Activated CD4-positive, alpha-beta T cell treated with anti-CD3 and anti-CD28 coated beads, Interleukin-2, amount 50 U/mL, for 1 hour (primary cell): ENCODE data around the gene RNF214.
"Not testable (repeated sequence)": the region's sequence is repeated elsewhere in the genome, so short reads cannot be mapped to it uniquely, and the experiment has no call there.

Experiments
- DNase-seq: peaks from one replicate; pipeline ENCODE4 v3.0.0-alpha.2; 2020

RNF214 gene

GRCh38 chr11:117319214-117319840 lies 86.9 kb downstream of the RNF214 start:
- DNase-seq = no peak

GRCh38 chr11:117327255-117327566 lies 94.7 kb downstream of the RNF214 start:
- DNase-seq = not testable (repeated sequence)

GRCh38 chr11:117327567-117328374 lies 95.3 kb downstream of the RNF214 start, which contains the start of gene CEP164:
CEP164 (plus strand) TSS chr11:117327854; CDS start chr11:117338587, 10,733 bp downstream.
- DNase-seq = peak; percentile 92

GRCh38 chr11:117328375-117329010 lies 96.0 kb downstream of the RNF214 start:
- DNase-seq = no peak

- no peak for DNase-seq
These were observed 100.4 kb downstream of the RNF214 start for GRCh38 chr11:117332843-117333242.

- DNase-seq = no peak
These were observed 101.4 kb downstream of the RNF214 start for GRCh38 chr11:117333917-117334316.

- DNase-seq = no peak
These were observed 102.4 kb downstream of the RNF214 start for GRCh38 chr11:117334896-117335295.

GRCh38 chr11:117335399-117335798 lies 102.9 kb downstream of the RNF214 start:
- DNase-seq = no peak
